Measurements from ENCODE around the gene PRKCE.
A peak's percentile ranks its signal among the peaks of the same experiment; 100 is the strongest.

Gene PRKCE

GRCh38 chr2:46048693-46049092, 397.2 kb downstream of the PRKCE start:
- no peak for DNase-seq (ENCODE audit: low read depth)

DNA sequence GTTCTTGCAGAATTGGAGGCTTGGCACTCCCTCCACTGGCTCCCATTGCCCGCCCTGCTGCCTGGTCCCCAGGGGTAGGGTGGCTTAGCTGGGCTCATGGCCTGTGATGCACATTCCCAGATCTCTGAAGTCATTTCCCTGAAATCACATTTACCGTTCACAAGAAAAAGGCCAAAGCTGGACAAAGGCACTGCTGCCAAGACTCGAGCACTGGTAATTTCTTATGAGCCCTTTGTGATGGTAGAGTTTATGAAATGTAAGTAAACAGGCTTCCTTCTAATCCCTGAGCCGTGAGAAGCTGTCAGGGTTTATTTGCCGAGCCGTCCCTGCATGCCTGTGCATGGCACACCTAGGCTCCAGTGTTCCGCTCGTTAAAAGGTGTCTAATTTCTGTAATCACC, 398.6 kb downstream of the PRKCE start:
- no peak for DNase-seq (ENCODE audit: low read depth)

- DNase-seq (ENCODE audit: low read depth): no peak
Observed at GRCh38 chr2:46050489-46050888, 399.0 kb downstream of the PRKCE start.

- no peak for DNase-seq (ENCODE audit: low read depth)
Observed at GRCh38 chr2:46051085-46051484, 399.6 kb downstream of the PRKCE start.

DNA sequence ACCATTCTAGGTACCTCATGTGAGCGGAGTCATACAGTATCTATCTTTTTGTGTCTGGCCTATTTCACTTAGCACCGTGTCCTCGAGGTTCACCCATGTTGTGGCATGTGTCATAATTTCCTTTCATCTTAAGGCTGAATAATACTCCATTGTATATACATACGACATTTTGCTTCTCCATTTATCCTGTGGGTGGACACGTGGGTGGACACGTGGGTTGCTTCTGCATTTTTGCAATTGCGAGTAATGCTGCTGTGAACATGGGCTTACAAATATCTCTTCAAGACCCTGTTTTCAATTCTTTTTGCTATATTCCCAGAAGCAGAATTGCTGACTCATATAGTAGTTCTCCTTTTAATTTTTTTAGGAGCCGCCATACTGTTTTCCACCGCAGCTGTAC, 402.1 kb downstream of the PRKCE start:
- DNase-seq (ENCODE audit: low read depth): no peak

- no peak for DNase-seq (ENCODE audit: low read depth)
Observed at GRCh38 chr2:46056541-46056940, 405.1 kb downstream of the PRKCE start.

DNA sequence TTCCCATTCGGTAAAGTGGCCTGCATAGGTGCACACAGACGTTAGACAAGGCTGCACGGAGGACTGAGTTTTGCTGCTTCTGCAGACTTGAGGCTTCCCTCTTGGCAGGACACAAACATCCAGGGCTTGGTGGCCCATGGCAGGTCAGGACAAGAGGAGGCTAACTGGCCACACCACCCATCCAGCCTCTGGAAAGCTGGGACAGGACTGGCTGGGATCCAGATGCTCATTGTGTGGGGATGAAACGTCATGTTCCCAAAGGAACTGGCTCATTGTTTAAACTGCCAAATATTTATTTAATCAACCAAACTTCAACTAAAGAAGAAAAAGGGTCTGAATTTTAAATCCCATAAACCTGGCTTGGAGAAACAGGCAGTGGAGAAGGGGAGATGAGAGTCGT, 406.7 kb downstream of the PRKCE start:
- DNase-seq (ENCODE audit: low read depth): no peak

DNA sequence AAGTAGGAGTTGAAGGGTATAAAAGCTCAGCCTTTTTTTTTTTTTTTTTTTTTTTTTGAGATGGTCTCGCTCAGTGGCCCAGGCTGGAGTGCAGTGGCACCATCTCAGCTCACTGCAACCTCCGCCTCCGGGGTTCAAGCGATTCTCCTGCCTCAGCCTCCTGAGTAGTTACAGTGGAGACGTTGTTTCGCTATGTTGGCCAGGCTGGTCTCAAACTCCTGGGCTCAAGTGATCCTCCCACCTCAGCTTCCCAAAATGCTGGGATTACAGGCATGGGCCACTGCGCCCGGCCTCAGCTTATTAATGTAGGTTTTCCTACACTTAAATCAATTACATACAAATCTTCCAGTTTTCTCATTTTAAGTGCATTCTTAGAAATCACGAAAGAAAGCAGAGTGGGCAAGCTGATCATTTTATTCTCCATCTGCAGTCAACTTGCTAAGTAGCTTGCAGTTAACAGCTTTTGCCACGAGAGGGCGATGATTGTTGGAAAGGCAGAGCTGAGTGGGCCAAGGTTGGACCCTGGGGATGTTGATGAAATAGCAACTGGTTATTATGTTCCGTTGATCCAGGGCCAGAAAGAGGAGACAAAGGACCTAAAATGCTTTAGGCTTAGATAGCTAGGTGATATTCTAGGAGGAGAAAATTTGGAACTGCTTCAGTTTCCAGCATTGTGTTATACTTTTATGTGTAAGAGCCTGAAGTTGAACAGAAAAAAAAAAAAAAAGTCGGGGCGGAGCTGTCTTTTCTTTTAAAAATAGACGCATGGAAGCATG, 411.4 kb downstream of the PRKCE start:
- peak; percentile 83 for DNase-seq (ENCODE audit: low read depth)

DNA sequence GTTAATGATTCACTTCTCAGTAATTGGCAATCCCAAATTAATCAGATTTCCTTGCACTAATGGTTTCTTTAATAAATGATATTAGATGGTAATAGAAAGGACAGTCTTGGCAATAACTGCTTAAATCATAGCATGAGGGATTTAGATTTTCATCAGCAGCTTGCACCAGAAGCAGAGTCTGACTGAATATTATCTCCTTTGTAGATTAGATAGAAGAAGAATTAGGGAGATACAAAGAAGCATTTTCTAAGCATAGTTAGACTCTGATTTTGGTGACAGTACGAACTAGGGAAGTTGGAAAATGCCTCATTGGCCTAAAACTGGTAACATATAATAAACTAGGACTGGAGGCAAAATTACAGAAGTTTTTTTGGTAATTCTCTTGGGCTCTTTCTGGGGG, 412.9 kb downstream of the PRKCE start:
- no peak for DNase-seq (ENCODE audit: low read depth)

DNA sequence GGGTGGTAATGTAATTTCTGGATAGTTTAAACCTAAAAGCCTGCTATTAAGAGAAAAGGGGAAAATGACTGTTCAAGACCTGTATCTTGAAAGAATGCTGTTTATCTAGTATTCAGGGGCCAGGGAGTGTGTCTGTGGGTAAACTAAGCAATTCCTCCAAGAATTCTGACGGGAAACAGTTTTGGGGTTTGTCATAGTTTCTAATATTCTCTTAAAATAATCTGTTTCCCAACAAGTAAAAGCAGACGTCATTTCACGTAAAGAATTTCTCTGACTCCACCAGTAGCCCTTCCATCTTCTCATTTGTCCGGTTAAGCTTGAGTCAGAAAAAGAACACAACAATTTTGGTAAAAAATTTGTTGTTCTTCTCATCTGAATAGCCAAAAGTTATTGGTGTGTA, 413.7 kb downstream of the PRKCE start:
- DNase-seq (ENCODE audit: low read depth): no peak

DNA sequence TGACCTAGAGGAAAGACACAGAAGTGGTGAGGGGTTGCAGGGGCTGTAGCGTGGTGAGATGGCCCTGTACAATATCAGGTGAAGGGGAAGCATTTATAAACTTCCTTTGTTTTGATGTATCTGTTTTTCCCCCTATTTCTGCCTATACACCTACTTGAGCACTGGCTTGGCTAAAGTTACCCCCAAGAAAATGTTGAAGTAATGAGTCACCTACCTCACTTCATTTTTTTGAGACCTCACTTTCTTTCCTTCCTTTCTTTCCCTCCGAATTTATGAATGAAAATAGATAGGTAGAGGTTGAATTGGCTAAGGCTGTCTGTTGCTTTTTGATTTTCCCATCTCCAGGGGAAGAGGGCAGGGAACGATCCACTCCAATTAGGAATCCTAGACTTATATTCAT, 414.6 kb downstream of the PRKCE start:
- no peak for DNase-seq (ENCODE audit: low read depth)

GRCh38 chr2:46066601-46067000, 415.1 kb downstream of the PRKCE start:
- DNase-seq (ENCODE audit: low read depth): no peak

DNA sequence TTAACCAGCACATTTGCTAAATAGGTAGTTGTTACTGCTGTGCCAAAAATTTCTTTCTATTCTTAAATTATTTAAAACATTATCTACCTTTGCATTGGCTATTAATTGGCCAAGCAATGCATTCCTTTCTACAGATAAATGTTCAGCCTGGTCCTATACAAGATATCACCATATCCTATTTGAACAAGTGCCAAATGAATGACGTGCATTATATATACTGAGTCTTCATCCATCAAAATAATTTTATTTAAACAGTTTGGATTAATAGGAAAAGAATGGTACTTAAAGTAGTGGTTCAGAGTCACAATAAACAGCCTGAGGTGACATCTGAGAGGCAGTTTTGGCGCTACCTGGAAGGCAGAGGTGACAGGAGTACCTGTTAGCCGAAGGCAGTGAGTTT, 415.6 kb downstream of the PRKCE start:
- DNase-seq (ENCODE audit: low read depth): no peak

DNA sequence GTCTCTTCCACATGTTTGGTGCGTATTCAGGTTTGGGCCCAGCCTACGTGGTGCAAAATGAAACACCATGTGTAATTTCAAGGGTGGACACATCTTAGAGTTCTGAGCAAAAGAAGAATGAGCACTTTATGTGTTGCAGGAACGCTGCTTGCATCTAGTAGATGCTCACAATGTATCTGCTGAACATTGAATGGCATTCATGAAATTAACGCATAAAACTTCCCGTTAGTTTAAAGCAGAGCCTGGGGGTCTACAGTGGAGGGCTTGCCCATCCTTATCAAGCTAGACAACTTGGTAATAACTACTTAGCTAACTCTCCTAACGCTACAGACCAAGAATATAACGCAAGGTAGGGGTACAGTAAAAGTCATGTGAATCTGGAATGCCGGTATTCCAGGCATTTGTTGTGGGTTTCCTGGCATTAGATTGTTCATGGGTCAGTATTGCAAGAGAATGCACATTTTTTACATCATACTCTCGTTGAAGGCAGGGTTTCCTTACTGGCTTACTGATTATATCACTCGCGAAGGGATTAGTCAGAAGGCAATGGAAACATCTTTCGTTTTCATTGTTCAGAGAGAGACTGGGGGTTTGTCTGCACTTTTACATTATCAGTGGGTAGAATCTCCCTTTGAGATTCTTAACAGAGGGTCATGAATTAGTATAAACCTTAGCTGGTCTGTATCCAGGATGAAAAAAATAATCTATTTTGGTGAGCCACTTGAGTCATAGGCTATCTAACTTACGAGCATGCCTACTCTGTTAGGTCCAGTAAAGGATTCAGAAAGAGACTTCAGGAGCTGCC, 416.2 kb downstream of the PRKCE start:
- DNase-seq (ENCODE audit: low read depth): peak; percentile 89

DNA sequence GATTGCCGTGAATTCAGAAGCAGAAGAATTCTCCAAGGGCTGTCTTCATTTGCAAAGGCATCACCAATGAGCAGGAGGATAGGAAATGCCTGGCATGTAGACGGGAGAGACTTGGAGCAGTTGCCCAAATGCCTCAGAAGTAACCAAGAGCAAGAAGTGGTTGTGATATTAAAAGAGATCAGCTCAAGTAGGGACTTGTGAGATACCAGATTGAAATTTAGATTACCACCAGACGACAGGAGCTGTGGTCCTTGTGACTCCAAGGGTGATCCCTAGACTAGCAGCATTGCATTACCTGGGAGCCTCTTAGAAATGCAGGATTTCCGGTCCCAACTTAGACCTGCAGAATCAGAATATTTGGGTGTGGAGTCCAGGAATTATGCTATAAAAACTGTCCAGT, 417.2 kb downstream of the PRKCE start:
- DNase-seq (ENCODE audit: low read depth): no peak

DNA sequence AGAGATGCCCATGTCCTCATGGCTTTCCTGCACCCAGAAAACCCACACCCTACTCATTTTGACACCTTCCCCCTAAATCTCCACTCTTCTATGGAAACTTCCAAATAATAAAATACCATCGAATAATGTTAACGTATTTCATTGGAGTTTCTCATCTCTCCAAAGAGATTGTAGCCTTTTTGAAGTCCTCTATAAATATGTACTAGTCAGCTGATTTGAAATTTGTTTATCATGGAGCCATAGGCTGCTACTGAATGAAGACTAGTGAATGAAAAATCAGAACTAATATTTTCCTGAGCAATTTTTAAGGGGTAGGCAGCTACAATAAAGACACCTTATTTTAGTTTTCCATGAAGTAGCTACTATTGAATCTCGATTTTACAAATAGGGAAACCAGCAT, 419.6 kb downstream of the PRKCE start:
- no peak for DNase-seq (ENCODE audit: low read depth)

- peak; percentile 70 for DNase-seq (ENCODE audit: low read depth)
Observed at GRCh38 chr2:46072101-46072820, 420.8 kb downstream of the PRKCE start.

DNA sequence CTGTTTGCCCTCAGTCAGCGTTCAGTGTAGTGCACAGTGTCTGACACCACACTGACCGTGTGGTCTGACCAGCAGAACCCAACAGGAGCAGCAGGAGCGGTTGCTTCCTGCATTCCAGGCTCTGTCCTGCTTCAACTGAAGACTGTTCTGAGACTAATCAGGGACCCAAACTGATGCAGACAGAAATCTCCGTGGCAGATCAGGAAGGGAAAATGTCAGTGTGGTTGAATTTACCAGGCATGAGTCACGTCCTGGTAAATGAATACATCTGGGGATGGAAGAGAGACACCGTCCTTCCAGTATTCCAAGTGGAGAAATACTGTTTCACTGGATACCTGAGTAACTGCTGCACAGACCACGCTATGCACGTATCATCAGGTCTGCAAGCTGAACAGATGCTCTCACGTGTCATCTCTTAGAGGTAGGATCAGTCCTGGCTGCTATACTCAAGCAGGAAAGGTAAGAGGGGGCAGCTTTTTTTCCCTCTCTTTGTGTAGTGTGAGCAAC, 422.1 kb downstream of the PRKCE start:
- DNase-seq (ENCODE audit: low read depth): peak; percentile 89

DNA sequence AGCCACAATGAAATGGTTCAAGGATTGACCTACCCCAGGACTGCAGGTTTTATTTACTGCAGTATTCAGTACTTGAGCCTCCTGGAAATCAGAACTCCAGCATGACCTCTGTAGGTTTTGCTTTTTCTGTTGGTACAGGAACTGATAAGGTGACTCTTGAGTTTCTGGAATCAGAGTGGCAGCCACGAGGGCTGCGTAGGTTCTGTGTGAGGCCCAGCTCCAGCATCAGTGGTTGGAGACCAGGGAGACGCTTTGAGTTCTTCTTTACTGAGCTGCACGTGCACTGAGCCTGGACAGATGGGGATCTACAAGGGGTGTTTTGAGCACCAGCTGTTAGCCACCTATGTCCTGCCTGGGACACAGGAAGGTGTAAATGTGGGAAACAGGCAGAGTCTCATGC, 423.0 kb downstream of the PRKCE start:
- DNase-seq (ENCODE audit: low read depth): no peak

DNA sequence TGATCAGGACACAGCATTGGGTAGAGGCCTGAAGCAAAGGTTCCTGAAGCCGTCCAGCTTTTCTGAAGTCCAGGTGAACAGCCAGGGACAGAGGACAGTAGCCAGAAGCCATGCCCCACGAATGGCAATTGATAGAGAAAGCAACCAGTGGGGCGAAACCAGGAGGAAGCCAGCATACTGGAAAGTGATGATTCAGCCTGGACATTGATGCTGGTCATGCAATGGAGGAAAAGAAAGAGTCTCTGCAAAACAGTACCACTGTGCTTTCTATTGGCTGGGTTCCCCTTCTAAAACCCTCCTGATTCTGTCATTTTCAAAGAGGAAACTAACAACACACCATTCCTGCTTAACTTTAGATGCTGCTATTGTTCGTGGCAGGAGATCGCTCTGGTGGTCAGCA, 424.4 kb downstream of the PRKCE start:
- no peak for DNase-seq (ENCODE audit: low read depth)

- DNase-seq (ENCODE audit: low read depth): peak; percentile 45
Observed at GRCh38 chr2:46076251-46076650, 424.8 kb downstream of the PRKCE start.

DNA sequence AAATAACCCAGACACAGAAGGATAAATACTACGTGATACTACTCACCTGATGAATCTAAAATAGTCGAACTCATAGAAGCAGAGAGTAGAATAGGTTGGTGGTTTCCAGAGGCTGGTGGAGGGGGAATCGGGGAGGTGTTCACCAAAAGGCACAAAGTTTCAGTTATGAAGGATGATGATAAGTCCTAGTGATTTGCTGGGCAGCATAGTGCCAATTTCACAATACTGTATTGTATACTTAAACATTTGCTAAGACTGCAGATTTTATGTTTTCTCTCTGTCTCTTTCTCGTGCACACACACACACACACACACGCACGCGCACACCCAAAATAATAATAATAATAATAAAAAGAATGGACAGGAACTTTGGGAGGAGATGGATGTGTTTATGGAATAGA, 425.4 kb downstream of the PRKCE start:
- DNase-seq (ENCODE audit: low read depth): peak; percentile 45
